ENCODE data around the gene MAU2.

GRCh38 chr19:19347401-19348110, 26.9 kb downstream of the MAU2 start:
- TF ChIP-seq POLR2A (IDR thresholded peaks at IDR 0.05; ENCODE audit: low read depth, low read length) (no peak), POLR2AphosphoS5 (IDR thresholded peaks at IDR 0.05; ENCODE audit: low read depth, low read length) (no peak)
